PC-3 (cell line): ENCODE results near the gene SPTLC2.

Experiments
- CTCF ChIP-seq: fragments of 300-600 bp; sonication (generic); conservative IDR thresholded peaks from 2 replicates; pipeline ENCODE4 v1.5.1; 2017; ENCODE audit warnings: antibody characterized with exemption, low read depth, mild to moderate bottlenecking, low read length
- EZH2 ChIP-seq: fragments of 300-600 bp; sonication (generic); IDR thresholded peaks from one replicate; pipeline ENCODE4 v1.6.1; 2017; ENCODE audit warnings: antibody characterized with exemption, mild to moderate bottlenecking, low read length; ENCODE audit not compliant: unreplicated experiment
- EZH2phosphoT487 ChIP-seq: fragments of 300-600 bp; sonication (generic); IDR thresholded peaks from 2 replicates; pipeline ENCODE4 v1.6.1; 2018; ENCODE audit warnings: mild to moderate bottlenecking, antibody characterized with exemption, low read length, borderline replicate concordance

DNA sequence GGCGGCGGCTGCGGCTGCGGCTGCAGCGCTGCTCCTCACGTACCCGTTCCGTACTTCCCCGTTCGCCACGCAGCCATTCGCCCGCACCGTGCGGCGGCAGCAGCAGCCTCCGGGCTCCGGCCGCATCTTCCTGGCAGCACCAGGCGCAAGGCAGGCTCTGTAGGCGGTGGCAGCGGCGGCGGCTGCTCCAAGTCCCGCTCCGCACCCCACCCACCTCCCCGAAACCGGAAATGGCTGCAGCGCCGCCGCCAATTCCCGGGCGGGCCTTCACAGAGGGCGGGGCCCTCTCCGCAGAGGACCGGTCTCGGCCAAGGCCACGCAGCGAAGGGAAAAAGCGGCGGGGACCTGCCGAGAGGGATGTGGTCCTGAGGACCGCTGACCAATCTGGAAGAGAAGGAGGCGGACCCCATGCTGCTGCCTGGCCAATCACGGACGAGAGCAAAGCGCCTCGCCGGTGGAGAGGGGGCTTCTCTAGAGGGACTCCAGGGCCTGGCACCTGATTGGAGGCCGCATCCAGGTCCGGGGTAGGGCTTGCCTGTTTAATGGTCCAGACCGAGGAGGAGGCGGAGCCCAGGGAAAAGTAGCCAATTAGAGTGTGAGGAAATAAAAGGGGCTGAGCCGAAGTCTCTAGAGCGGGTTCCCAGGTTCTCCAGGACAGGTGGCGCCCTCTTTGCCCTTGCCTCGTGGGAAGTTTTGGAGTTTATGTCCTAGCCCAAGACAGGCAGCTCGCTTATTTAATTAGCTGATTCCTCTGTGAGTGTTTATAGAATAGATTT, at the start of gene SPTLC2:
- no peak for TF ChIP-seq EZH2phosphoT487
- peak; percentile 42; the same call in 1 of the 2 replicates for TF ChIP-seq CTCF
- no peak for TF ChIP-seq EZH2
